HepG2 (cell line): ENCODE results near the gene CYTH2. TPM values are rescaled to one million over a fixed set of nuclear protein-coding genes. Genes with fewer than 3 reads are reported as not detected.
A peak's percentile ranks its signal among the peaks of the same experiment; 100 is the strongest.

Source experiments
- ETV5 ChIP-seq: IDR thresholded peaks from 2 replicates; pipeline ENCODE4 v1.6.1; 2018; ENCODE audit warnings: missing biosample characterization, missing genetic modification reagents, inconsistent platforms, borderline replicate concordance
- IRX3 ChIP-seq: sonication (generic); formaldehyde crosslinking; IDR thresholded peaks from 2 replicates; pipeline ENCODE4 v1.8.1; 2023; ENCODE audit warnings: mild to moderate bottlenecking, low read depth, missing genetic modification reagents, borderline replicate concordance
- KDM3A ChIP-seq: IDR thresholded peaks from 2 replicates; pipeline ENCODE4 v1.6.1; 2018; ENCODE audit warnings: low read depth, missing compliant biosample characterization
- KLF11 ChIP-seq: IDR thresholded peaks from 2 replicates; pipeline ENCODE4 v1.6.1; 2016; ENCODE audit warnings: missing compliant biosample characterization
- NFKB2 ChIP-seq: sonication (generic); formaldehyde crosslinking; IDR thresholded peaks from 2 replicates; pipeline ENCODE4 v1.4.0; 2020; ENCODE audit warnings: missing genetic modification reagents, borderline replicate concordance
- SALL1 ChIP-seq: sonication (generic); formaldehyde crosslinking; IDR thresholded peaks from 2 replicates; pipeline ENCODE4 v1.8.0; 2022; ENCODE audit warnings: mild to moderate bottlenecking, missing genetic modification reagents
- SIX4 ChIP-seq: sonication (generic); formaldehyde crosslinking; IDR thresholded peaks from 2 replicates; pipeline ENCODE4 v1.4.0; 2020; ENCODE audit warnings: missing genetic modification reagents
- SOX6 ChIP-seq, 2 experiments: fragments of 450-650 bp in 1 of 2; sonication (generic) in 1 of 2; formaldehyde crosslinking in 1 of 2; IDR thresholded peaks; 2 replicates each; pipeline versions ENCODE4 v1.4.0 to v1.6.1; 2017 to 2020; ENCODE audit warnings: antibody characterized with exemption in 1 of 2, mild to moderate bottlenecking in 1 of 2, missing genetic modification reagents in 1 of 2
- SP4 ChIP-seq: sonication (generic); formaldehyde crosslinking; IDR thresholded peaks from 2 replicates; pipeline ENCODE4 v1.8.1; 2023; ENCODE audit warnings: mild to moderate bottlenecking, missing genetic modification reagents
- SRF ChIP-seq: IDR thresholded peaks from 2 replicates; pipeline ENCODE4 v1.6.1; 2011; ENCODE audit warnings: mild to moderate bottlenecking, low read depth, low read length, moderate library complexity
- SYNCRIP ChIP-seq: fragments of 200-400 bp; formaldehyde crosslinking; IDR thresholded peaks from 2 replicates; pipeline ENCODE4 v1.6.1; 2018; ENCODE audit warnings: mild to moderate bottlenecking, low read depth, low read length; ENCODE audit not compliant: insufficient read depth
- TBX2 ChIP-seq: sonication (generic); formaldehyde crosslinking; IDR thresholded peaks from 2 replicates; pipeline ENCODE4 v1.5.0; 2020; ENCODE audit warnings: missing genetic modification reagents, mild to moderate bottlenecking, borderline replicate concordance
- TP53 ChIP-seq: sonication (generic); formaldehyde crosslinking; conservative IDR thresholded peaks from 2 replicates; pipeline ENCODE4 v1.4.0; 2020; ENCODE audit warnings: missing genetic modification reagents
- TSC22D2 ChIP-seq: sonication (generic); formaldehyde crosslinking; IDR thresholded peaks from 2 replicates; pipeline ENCODE4 v1.5.1; 2020; ENCODE audit warnings: missing genetic modification reagents, mild to moderate bottlenecking, borderline replicate concordance
- U2AF1 ChIP-seq: fragments of 200-400 bp; formaldehyde crosslinking; optimal IDR thresholded peaks from 2 replicates; pipeline ENCODE3; 2017; ENCODE audit warnings: mild to moderate bottlenecking, low read depth, low read length
- ZBTB38 ChIP-seq: sonication (generic); formaldehyde crosslinking; IDR thresholded peaks from 2 replicates; pipeline ENCODE4 v1.5.1; 2020; ENCODE audit warnings: mild to moderate bottlenecking, missing genetic modification reagents
- ZEB1 ChIP-seq: IDR thresholded peaks from 2 replicates; pipeline ENCODE4 v1.6.1; 2012; ENCODE audit warnings: mild to moderate bottlenecking, low read depth, inconsistent platforms; ENCODE audit not compliant: insufficient replicate concordance
- ZNF124 ChIP-seq: sonication (generic); formaldehyde crosslinking; IDR thresholded peaks from 2 replicates; pipeline ENCODE4 v1.4.0; 2020; ENCODE audit warnings: missing genetic modification reagents
- ZNF136 ChIP-seq: sonication (generic); formaldehyde crosslinking; IDR thresholded peaks from 2 replicates; pipeline ENCODE4 v1.8.1; 2022; ENCODE audit warnings: low read depth, mild to moderate bottlenecking, moderate library complexity, missing genetic modification reagents
- ZNF382 ChIP-seq: sonication (generic); formaldehyde crosslinking; IDR thresholded peaks from 2 replicates; pipeline ENCODE4 v1.5.0; 2020; ENCODE audit warnings: missing genetic modification reagents, mild to moderate bottlenecking, borderline replicate concordance
- ZNF451 ChIP-seq: sonication (generic); formaldehyde crosslinking; IDR thresholded peaks from 2 replicates; pipeline ENCODE4 v1.5.0; 2020; ENCODE audit warnings: mild to moderate bottlenecking, missing genetic modification reagents
- ZNF878 ChIP-seq: sonication (generic); formaldehyde crosslinking; IDR thresholded peaks from 2 replicates; pipeline ENCODE4 v1.8.1; 2023; ENCODE audit warnings: mild to moderate bottlenecking, missing genetic modification reagents, moderate library complexity
- polyA plus RNA-seq, 8 experiments: library from polyadenylated mRNA; depleted of rRNA in 3 of 8; stranded (reverse) in 7 of 8; unstranded in 1 of 8; fragments of >200 nt; fragmentation: Illumina TruSeq in 4 of 8; extraction: Trizol in 4 of 8; gene quantifications; 2 replicates each; pipeline versions ENCODE4 v1.2.1 to v1.2.3, GENCODE V29; 2011 to 2016; ENCODE audit warnings: low read depth in 4 of 8, missing spikeins in 1 of 8, mixed read lengths in 1 of 8; ENCODE audit not compliant: insufficient read depth in 1 of 8
- total RNA-seq, 5 experiments: library from RNA; depleted of rRNA; stranded (reverse); fragments of >200 nt; fragmentation: Illumina TruSeq; extraction: Trizol; gene quantifications; 2 replicates each; pipeline ENCODE4 v1.2.3, GENCODE V29; 2016; ENCODE audit warnings: low read depth in 1 of 5
- TF ChIP-seq, protein P1 (sequence below): sonication (generic); formaldehyde crosslinking; IDR thresholded peaks from 2 replicates; pipeline ENCODE4 v1.8.0; 2022; ENCODE audit warnings: mild to moderate bottlenecking, missing genetic modification reagents; ENCODE audit not compliant: insufficient replicate concordance
- TF ChIP-seq, protein P2 (sequence below): sonication (generic); formaldehyde crosslinking; IDR thresholded peaks from 2 replicates; pipeline ENCODE4 v1.8.0; 2023; ENCODE audit warnings: mild to moderate bottlenecking, missing genetic modification reagents
- TF ChIP-seq, protein P3 (sequence below): fragments of 450-650 bp; IDR thresholded peaks from 2 replicates; pipeline ENCODE4 v1.6.1; 2017; ENCODE audit warnings: mild to moderate bottlenecking

Gene CYTH2
- total and polyA plus RNA-seq, 2 of the 13 experiments (the other 11 are each of a cell fraction or from before 2014, with no cell fraction given) = 16.5 to 39.3 TPM

DNA sequence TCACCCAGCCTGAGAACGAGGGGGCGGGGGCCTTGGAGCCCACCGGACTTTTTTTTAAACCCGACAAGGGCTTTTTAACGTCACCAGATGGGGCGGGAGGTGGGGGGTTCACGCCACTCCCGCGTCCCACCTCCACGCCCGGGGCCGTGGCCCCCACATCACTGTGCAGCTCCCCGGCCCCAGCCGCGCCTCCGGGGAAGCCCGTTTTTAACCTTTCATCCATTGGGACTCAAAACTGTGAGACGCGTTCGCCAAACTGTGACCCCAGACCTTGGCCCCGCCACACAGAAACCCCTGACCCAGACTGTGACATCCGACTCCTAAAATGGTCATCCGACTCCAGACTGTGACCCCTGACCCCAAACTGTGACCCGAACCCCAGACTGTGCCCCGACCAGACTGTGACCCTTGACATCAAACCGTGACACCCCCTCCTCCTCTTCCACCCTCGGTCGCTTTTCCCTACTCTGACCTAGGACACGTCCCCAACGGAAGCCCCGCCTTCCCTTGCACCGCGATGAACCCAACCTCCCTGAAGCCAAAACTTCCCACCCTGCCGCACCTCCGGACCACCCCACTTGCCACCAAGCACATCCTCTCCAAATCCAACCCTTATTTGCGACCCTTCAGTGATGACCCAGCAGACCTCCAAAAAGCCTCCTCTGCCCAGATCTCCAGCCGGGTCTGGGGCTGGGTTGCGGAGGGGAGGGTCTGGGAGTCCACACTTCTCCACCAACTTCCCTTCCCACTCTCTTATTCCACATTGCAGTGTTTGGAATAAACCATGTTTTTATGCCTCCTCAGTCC lies 24.8 kb upstream of the CYTH2 start (continued):
- TF ChIP-seq ZNF451 (CRISPR knock-in tag) (no peak), TBX2 (CRISPR knock-in tag) (peak; percentile 22; the same call in 1 of the 2 replicates), NFKB2 (peak; percentile 26; the same call in 1 of the 2 replicates), SOX6 (IDR thresholded peaks at IDR 0.05) (no peak), SOX6 (CRISPR knock-in tag; IDR thresholded peaks at IDR 0.05) (no peak), ZBTB38 (CRISPR knock-in tag) (peak; percentile 21; the same call in 1 of the 2 replicates), ZNF124 (CRISPR knock-in tag) (no peak), SIX4 (no peak), ETV5 (CRISPR knock-in tag) (no peak), ZNF878 (CRISPR knock-in tag) (no peak), ZEB1 (no peak), KLF11 (no peak), TP53 (CRISPR knock-in tag) (no peak), SP4 (CRISPR knock-in tag) (no peak), SYNCRIP (no peak), SALL1 (peak; percentile 44), U2AF1 (no peak), KDM3A (CRISPR knock-in tag) (no peak), ZNF382 (CRISPR knock-in tag) (no peak), TSC22D2 (CRISPR knock-in tag) (no peak), ZNF136 (no peak), SRF (peak; percentile 42; the same call in 1 of the 2 replicates), IRX3 (CRISPR knock-in tag) (no peak)
- TF ChIP-seq, protein P1, sequence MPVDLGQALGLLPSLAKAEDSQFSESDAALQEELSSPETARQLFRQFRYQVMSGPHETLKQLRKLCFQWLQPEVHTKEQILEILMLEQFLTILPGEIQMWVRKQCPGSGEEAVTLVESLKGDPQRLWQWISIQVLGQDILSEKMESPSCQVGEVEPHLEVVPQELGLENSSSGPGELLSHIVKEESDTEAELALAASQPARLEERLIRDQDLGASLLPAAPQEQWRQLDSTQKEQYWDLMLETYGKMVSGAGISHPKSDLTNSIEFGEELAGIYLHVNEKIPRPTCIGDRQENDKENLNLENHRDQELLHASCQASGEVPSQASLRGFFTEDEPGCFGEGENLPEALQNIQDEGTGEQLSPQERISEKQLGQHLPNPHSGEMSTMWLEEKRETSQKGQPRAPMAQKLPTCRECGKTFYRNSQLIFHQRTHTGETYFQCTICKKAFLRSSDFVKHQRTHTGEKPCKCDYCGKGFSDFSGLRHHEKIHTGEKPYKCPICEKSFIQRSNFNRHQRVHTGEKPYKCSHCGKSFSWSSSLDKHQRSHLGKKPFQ (CRISPR knock-in tag) = no peak
- TF ChIP-seq, protein P2, sequence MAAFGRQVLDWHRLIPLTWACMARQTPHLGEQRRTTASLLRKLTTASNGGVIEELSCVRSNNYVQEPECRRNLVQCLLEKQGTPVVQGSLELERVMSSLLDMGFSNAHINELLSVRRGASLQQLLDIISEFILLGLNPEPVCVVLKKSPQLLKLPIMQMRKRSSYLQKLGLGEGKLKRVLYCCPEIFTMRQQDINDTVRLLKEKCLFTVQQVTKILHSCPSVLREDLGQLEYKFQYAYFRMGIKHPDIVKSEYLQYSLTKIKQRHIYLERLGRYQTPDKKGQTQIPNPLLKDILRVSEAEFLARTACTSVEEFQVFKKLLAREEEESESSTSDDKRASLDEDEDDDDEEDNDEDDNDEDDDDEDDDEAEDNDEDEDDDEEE (CRISPR knock-in tag) = 0 out of 2 replicates have a peak, but pooled peaks have one; percentile 25
- TF ChIP-seq, protein P3, sequence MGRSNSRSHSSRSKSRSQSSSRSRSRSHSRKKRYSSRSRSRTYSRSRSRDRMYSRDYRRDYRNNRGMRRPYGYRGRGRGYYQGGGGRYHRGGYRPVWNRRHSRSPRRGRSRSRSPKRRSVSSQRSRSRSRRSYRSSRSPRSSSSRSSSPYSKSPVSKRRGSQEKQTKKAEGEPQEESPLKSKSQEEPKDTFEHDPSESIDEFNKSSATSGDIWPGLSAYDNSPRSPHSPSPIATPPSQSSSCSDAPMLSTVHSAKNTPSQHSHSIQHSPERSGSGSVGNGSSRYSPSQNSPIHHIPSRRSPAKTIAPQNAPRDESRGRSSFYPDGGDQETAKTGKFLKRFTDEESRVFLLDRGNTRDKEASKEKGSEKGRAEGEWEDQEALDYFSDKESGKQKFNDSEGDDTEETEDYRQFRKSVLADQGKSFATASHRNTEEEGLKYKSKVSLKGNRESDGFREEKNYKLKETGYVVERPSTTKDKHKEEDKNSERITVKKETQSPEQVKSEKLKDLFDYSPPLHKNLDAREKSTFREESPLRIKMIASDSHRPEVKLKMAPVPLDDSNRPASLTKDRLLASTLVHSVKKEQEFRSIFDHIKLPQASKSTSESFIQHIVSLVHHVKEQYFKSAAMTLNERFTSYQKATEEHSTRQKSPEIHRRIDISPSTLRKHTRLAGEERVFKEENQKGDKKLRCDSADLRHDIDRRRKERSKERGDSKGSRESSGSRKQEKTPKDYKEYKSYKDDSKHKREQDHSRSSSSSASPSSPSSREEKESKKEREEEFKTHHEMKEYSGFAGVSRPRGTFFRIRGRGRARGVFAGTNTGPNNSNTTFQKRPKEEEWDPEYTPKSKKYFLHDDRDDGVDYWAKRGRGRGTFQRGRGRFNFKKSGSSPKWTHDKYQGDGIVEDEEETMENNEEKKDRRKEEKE = no peak
